Measurements from ENCODE around the gene TUBA3C.
"Not testable (repeated sequence)": the region's sequence is repeated elsewhere in the genome, so short reads cannot be mapped to it uniquely, and the experiment has no call there.

TUBA3C gene
- long read RNA-seq: 0 reads

GRCh38 chr13:19181621-19182485, at the start of gene TUBA3C:
TUBA3C (minus strand) TSS chr13:19181824; CDS start chr13:19181747, 77 bp downstream.
- no peak for TF ChIP-seq SPI1 (IDR thresholded peaks at IDR 0.05; ENCODE audit: borderline replicate concordance, low read depth)
- TF ChIP-seq POLR2AphosphoS5 (IDR thresholded peaks at IDR 0.05; ENCODE audit: low read depth): no peak
- TF ChIP-seq GABPA (IDR thresholded peaks at IDR 0.05; ENCODE audit: low read depth): no peak
- no peak for TF ChIP-seq REST (IDR thresholded peaks at IDR 0.05; ENCODE audit: insufficient replicate concordance, low read depth)
- no peak for TF ChIP-seq CTCF (IDR thresholded peaks at IDR 0.05; ENCODE audit: insufficient read depth, low read length)
- Histone ChIP-seq H3K27me3 (ENCODE audit: insufficient read depth, poor library complexity, severe bottlenecking) (no peaks in the 10 kb centered on the region), H3K27ac (replicated peaks) (no peak within 1 kb of the TSS), H3K4me3 (replicated peaks; ENCODE audit: insufficient read depth, low read length) (no peak within 1 kb of the TSS)
- DNase-seq (ENCODE audit: low read depth in 1 of 2, low spot score in 1 of 2): no peak

GRCh38 chr13:19207413-19207812, 25.8 kb upstream of the TUBA3C start:
- not testable (repeated sequence) for H3K27ac ChIP-seq (replicated peaks); DNase-seq (ENCODE audit: low read depth in 1 of 2, low spot score in 1 of 2); H3K4me3 ChIP-seq (replicated peaks; ENCODE audit: insufficient read depth, low read length); H3K27me3 ChIP-seq (ENCODE audit: insufficient read depth, poor library complexity, severe bottlenecking)

- DNase-seq (ENCODE audit: low read depth in 1 of 2, low spot score in 1 of 2); H3K4me3 ChIP-seq (replicated peaks; ENCODE audit: insufficient read depth, low read length); H3K27ac ChIP-seq (replicated peaks); H3K27me3 ChIP-seq (ENCODE audit: insufficient read depth, poor library complexity, severe bottlenecking): not testable (repeated sequence)
These were observed 11.0 kb upstream of the TUBA3C start for GRCh38 chr13:19192622-19193021.

GRCh38 chr13:19189911-19190310, 8.3 kb upstream of the TUBA3C start:
- DNase-seq (ENCODE audit: low read depth in 1 of 2, low spot score in 1 of 2): not testable (repeated sequence)

GRCh38 chr13:19189368-19189767, 7.7 kb upstream of the TUBA3C start:
- H3K4me3 ChIP-seq (replicated peaks; ENCODE audit: insufficient read depth, low read length); DNase-seq (ENCODE audit: low read depth in 1 of 2, low spot score in 1 of 2); H3K27me3 ChIP-seq (ENCODE audit: insufficient read depth, poor library complexity, severe bottlenecking); H3K27ac ChIP-seq (replicated peaks): not testable (repeated sequence)

More at GRCh38 chr13:19189911-19190310, 8.3 kb upstream of the TUBA3C start:
- H3K4me3 ChIP-seq (replicated peaks; ENCODE audit: insufficient read depth, low read length); H3K27ac ChIP-seq (replicated peaks); H3K27me3 ChIP-seq (ENCODE audit: insufficient read depth, poor library complexity, severe bottlenecking): not testable (repeated sequence)

- Histone ChIP-seq H3K27me3 (ENCODE audit: insufficient read depth, poor library complexity, severe bottlenecking) (no peaks in the 10 kb centered on the region), H3K27ac (replicated peaks) (no peak overlapping the region), H3K4me3 (replicated peaks; ENCODE audit: insufficient read depth, low read length) (no peak overlapping the region)
- DNase-seq (ENCODE audit: low read depth in 1 of 2, low spot score in 1 of 2): no peak
- TF ChIP-seq POLR2AphosphoS5 (IDR thresholded peaks at IDR 0.05; ENCODE audit: low read depth) (no peak), SPI1 (IDR thresholded peaks at IDR 0.05; ENCODE audit: borderline replicate concordance, low read depth) (no peak)
These were observed 4.4 kb upstream of the TUBA3C start for GRCh38 chr13:19185865-19186645.
